ENCODE results near the gene NECTIN1.

NECTIN1 gene

DNA sequence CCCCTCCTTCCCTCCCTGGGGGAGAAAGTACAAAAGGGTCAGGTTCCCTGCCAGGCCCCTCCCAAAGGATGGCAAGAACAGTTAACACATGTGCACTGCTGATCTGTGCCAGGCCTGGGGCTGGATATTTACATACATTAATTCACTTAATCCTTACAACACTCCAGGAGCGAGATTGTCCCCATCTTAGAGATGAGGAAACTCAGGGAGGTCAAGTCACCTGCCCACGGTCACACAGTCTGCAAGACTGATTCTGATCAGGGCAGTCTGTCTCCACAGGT is 36.5 kb downstream of the NECTIN1 start:
- TF ChIP-seq, protein P1, sequence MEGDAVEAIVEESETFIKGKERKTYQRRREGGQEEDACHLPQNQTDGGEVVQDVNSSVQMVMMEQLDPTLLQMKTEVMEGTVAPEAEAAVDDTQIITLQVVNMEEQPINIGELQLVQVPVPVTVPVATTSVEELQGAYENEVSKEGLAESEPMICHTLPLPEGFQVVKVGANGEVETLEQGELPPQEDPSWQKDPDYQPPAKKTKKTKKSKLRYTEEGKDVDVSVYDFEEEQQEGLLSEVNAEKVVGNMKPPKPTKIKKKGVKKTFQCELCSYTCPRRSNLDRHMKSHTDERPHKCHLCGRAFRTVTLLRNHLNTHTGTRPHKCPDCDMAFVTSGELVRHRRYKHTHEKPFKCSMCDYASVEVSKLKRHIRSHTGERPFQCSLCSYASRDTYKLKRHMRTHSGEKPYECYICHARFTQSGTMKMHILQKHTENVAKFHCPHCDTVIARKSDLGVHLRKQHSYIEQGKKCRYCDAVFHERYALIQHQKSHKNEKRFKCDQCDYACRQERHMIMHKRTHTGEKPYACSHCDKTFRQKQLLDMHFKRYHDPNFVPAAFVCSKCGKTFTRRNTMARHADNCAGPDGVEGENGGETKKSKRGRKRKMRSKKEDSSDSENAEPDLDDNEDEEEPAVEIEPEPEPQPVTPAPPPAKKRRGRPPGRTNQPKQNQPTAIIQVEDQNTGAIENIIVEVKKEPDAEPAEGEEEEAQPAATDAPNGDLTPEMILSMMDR (conservative IDR thresholded peaks at IDR 0.05), result no peak
- H3K27ac ChIP-seq, result no peak overlapping the region

DNA sequence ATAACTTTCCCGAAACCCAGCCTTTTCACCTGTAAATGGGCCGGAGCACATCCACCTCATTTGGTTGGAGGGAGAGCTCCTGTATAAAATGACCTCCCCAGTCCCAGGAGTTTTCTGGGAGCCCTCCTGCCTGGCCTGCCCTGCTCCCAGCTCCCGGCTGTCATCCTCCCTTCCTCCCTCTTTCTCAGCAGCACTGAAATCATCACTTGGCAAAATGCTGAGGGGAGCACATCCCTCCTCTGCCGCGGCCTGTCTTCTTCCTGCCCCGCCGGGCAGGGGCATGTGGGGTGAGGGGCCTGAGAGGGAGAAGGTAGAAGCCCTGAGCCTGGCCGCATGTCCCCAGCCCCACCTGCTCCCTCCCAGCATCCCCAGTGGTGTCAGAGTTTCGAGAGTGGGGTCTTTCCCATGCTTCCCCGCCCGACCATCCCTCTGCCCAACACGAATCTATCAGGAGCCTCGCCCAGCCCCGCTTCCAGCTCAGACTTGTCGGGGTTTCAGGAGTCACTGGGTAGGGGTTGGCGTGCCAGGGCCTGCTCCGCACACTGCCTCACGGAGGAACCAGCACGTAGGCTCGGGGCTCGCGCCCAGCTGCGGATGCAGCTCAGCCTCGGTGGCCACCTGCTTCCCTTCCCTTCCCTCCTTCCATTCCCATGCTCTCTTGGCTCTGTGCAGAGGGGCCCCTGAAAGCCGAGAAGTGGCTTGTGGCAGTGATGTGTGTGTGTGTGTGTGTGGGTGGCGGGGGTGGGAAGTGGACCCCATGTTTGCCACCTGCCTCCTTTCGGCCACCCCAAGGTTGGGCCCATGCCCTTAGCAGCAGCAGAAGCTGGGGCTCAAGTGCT is 37.1 kb downstream of the NECTIN1 start:
- TF ChIP-seq, protein P1 (conservative IDR thresholded peaks at IDR 0.05), result no peak

DNA sequence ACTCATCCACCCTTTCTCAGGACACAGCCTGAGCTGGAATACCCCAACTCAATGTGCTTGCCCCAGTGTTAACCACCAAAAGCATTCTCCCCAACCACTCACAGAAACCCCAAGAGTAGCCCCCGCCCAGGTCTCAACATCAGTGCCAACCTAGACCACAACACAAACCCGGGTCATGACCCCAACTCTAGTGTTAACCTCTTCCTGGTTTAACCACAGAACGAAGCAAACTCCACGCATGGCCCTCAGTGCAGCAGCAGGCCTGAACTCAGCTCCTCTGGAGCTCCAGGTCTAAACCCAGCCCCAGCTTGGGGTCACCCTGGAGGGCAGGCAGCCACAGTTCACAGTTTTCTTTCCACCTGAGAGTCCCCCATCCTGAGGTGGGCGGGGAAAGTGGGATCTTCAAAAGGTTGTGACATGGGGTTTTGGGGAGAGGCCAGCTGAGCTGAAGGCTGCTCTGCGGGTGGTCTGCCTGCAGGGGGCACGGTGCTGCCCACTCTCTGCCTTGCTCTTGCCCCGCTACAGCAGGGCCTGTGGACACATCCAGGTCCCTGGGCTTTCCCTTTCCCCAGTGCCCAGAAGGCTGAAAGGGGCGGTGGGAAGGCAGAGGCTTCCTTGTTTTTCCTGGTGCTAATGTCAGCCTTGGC is 37.9 kb downstream of the NECTIN1 start:
- H3K27ac ChIP-seq, result no peak overlapping the region

More for the DNA sequence above, 37.1 kb downstream of the NECTIN1 start:
- no peak overlapping the region for H3K27ac ChIP-seq

DNA sequence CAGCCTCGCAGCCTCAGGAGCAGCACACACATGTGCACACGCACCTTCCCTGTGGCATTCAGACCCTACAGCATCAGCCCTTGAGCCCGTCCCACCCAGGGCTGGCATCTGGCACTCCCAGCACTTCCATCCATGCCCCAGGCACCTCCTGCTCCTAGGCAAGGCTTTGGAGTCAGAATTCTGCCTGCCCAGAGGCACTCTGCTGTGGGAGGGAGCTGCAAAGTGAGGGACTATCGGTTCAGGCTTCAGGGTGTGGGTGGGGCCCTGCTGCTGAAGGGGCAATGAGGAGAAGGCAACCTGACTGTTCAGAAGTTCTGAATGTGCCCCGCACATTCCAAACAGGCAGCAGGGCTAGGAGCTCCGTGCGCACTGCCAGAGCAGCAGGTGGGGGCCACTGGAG is 39.7 kb downstream of the NECTIN1 start:
- no peak overlapping the region for H3K27ac ChIP-seq
- TF ChIP-seq, protein P1 (conservative IDR thresholded peaks at IDR 0.05), result no peak

More for the DNA sequence above, 37.9 kb downstream of the NECTIN1 start:
- TF ChIP-seq, protein P1 (conservative IDR thresholded peaks at IDR 0.05), result no peak

DNA sequence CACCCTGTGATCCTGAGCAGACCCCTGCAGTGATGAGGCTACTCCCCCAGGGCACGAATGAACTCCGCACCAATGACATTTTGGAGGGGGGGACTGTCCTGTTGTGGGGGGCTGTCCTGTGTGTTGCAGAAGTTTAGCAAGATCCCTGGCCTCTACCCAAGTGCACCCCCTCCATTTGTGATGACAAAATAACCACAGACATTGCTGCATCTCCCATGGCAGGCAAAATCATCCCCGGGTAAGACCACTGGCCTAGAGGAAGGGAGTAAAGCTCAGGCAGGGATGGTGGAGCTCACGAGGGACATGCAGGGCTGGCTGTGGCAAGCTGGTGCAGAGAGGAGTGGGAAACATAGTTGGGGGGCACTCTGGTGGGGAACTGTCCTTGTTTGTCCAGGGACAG is 40.6 kb downstream of the NECTIN1 start:
- no peak overlapping the region for H3K27ac ChIP-seq
- TF ChIP-seq, protein P1 (conservative IDR thresholded peaks at IDR 0.05), result no peak

DNA sequence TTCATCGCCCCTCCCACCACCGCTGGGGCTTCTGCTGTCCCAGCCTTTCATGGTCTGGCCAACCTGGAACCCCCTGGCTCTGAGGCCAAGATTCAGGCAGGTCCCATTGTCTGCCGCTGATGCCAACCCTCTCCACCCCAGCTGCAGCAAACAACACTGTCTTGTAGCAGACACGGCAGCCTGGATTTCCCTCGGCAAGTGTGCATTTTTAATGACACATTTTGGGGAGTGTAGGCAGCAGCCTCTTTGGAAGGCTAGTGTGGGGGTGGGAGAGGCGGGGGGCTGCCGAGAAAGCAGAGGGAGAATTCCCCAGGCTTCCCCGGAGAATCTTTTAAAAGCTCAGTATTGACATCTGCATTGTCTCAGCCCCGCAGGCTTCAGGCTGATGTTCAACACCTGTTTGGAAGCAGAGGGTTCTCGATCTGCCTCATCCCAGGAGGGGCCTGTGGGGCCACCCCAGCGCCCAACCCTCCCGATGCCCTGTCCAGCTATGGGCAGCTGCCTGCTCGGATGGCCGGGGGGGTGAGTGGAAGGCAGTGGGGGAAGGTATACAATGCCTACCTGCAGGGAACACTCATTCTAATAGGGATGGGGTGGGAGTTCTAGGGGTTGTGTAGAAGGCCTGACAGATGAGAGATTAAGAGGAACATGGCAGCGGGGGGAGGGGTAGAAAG is 41.5 kb downstream of the NECTIN1 start:
- TF ChIP-seq, protein P1 (conservative IDR thresholded peaks at IDR 0.05), result no peak
- no peak overlapping the region for H3K27ac ChIP-seq

DNA sequence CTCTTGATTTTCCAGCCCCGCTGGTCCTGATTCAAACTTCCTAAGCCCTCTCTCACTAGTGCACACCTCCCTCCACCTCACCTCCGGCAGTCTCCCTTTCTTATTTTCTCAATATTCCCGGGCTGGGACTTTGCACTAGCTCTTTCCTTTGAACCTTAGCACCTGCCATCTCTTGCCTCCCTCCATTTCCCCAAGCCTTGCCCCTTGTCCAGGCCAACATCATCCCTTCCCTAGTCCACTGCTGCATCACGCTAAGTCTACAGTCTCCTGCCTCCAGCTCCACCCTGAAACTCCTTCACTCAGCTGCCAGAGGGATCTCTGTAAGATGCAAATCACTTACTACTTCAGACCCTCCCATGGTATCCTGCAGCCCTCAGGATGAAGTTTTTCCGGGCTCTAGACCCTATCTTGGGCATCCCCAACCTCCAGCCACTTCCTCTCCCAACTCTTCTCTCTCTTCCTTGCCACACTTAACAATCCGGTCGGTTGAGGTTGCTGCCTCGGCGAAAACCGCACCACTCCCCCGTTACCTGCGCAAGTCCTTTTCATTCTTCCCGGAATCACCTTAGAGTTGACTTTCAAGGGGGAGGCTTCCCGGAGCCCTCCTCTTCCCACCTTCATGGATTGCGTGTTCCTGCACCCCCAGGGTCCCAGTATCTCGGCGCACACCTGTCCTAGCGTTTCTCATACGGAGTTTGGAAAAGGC is 42.7 kb downstream of the NECTIN1 start:
- TF ChIP-seq, protein P1 (conservative IDR thresholded peaks at IDR 0.05), result no peak
- H3K27ac ChIP-seq, result no peak overlapping the region
